ENCODE measurements around the gene ZG16.

GRCh38 chr16:29830774-29831173 is 52.7 kb downstream of the ZG16 start:
- TF ChIP-seq CTCF (IDR thresholded peaks at IDR 0.05; ENCODE audit: low read depth, low read length, missing input control) (no peak), SP1 (IDR thresholded peaks at IDR 0.05) (no peak), MAX (IDR thresholded peaks at IDR 0.05) (no peak), TAF1 (conservative IDR thresholded peaks at IDR 0.05) (no peak), ZBTB33 (IDR thresholded peaks at IDR 0.05) (no peak), JUND (IDR thresholded peaks at IDR 0.05) (no peak), YY1 (IDR thresholded peaks at IDR 0.05) (no peak), REST (IDR thresholded peaks at IDR 0.05) (no peak), EGR1 (IDR thresholded peaks at IDR 0.05; ENCODE audit: low read depth in 2 of 2) (no peak), GABPA (IDR thresholded peaks at IDR 0.05 in 1 of 2, conservative IDR thresholded peaks at IDR 0.05 in 1 of 2) (no peak), HNF4G (IDR thresholded peaks at IDR 0.05) (no peak), ATF3 (IDR thresholded peaks at IDR 0.05) (no peak), RXRA (IDR thresholded peaks at IDR 0.05) (no peak), NR2F2 (IDR thresholded peaks at IDR 0.05) (no peak)

Measured in liver (tissue), 3 donors.